Measurements from ENCODE around the gene RCL1. TPM values are rescaled to one million over a fixed set of nuclear protein-coding genes. Genes with fewer than 3 reads are reported as not detected.

Gene RCL1
- total RNA-seq, 1 experiment from 2014 or later = 9.5 TPM

DNA sequence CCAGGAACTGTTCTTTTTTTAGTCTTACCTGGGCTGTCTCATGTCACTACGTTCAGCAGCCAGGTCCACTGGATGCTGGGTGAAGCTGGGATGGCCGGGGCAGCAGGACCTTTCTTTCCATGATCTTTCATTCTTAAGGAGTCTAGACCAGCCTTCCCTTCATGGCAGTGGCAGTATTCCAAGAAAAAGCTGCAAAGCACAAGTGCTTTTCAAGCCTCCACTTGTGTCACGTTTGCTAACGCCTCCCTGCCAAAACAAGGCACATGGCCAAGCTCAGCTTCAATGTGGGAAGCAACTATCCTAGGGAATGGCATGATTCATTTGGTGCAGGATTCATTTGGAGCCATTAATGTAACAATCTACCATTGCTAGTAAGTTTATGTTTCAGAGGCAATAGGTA is 94.8 kb downstream of the RCL1 start:
- CTCF ChIA-PET = no interaction called here
- POLR2A ChIA-PET (ENCODE audit: unreplicated experiment) = no interaction called here
- no peaks in the 10 kb centered on the region for H3K36me3 ChIP-seq (ENCODE audit: low read depth)
- BruUV-seq (replicated peaks) = no TSS peak
- no peak overlapping the region for H3K27ac ChIP-seq
- TF ChIP-seq CTCF (conservative IDR thresholded peaks at IDR 0.05) (no peak), EZH2 (IDR thresholded peaks at IDR 0.05; ENCODE audit: low read depth) (no peak)
- H3K4me3 ChIP-seq = no peak overlapping the region
- no peaks in the 10 kb centered on the region for H3F3A ChIP-seq (ENCODE audit: insufficient read depth, low read depth)
- no peak for DNase-seq
- no peaks in the 10 kb centered on the region for H3K4me1 ChIP-seq (replicated peaks; ENCODE audit: insufficient read depth)
- intact Hi-C loops (cut with micrococcal nuclease; ENCODE audit: unreplicated experiment) = no loop called here
- H2AFZ ChIP-seq = no peak overlapping the region
- no peaks in the 10 kb centered on the region for H3K27me3 ChIP-seq (ENCODE audit: insufficient read depth, low read depth)
- no peaks in the 10 kb centered on the region for H3K9me3 ChIP-seq (ENCODE audit: insufficient read depth, low read depth)
- no peaks in the 10 kb centered on the region for H4K20me1 ChIP-seq (ENCODE audit: insufficient read depth)
- H3K4me2 ChIP-seq = no peak overlapping the region
- no peaks in the 10 kb centered on the region for H3K9me2 ChIP-seq (ENCODE audit: insufficient read depth)
- no peaks in the 10 kb centered on the region for H3K79me2 ChIP-seq (ENCODE audit: low read depth)

DNA sequence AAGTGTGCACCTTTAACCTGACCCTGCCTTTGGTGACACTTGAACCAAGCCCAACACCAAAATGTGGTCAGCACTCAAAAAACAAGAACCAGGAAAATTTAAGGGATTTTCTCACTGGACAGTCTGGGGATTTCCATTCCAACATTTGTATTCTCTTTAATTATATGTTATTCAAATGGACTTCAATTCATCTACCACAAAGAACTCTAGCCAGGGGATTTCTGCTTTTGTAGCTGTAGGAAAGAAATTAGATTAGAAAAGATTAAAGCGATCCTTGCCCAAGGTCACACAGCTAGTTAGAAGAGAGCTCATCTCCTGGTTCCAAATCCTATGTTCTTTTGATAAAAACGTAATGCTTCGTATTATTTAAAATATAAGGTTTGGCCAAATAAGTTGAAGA is 97.5 kb downstream of the RCL1 start:
- Histone ChIP-seq H2AFZ (no peak overlapping the region), H4K20me1 (ENCODE audit: insufficient read depth) (no peaks in the 10 kb centered on the region), H3K4me2 (no peak overlapping the region), H3K4me1 (replicated peaks; ENCODE audit: insufficient read depth) (no peaks in the 10 kb centered on the region), H3K27me3 (ENCODE audit: insufficient read depth, low read depth) (no peaks in the 10 kb centered on the region), H3K9me3 (ENCODE audit: insufficient read depth, low read depth) (no peaks in the 10 kb centered on the region), H3K4me3 (no peak overlapping the region), H3K9me2 (ENCODE audit: insufficient read depth) (no peaks in the 10 kb centered on the region), H3K79me2 (ENCODE audit: low read depth) (no peaks in the 10 kb centered on the region), H3K27ac (no peak overlapping the region), H3F3A (ENCODE audit: insufficient read depth, low read depth) (no peaks in the 10 kb centered on the region), H3K36me3 (ENCODE audit: low read depth) (no peaks in the 10 kb centered on the region)
- POLR2A ChIA-PET (ENCODE audit: unreplicated experiment) = no interaction called here
- TF ChIP-seq EZH2 (IDR thresholded peaks at IDR 0.05; ENCODE audit: low read depth) (no peak), CTCF (conservative IDR thresholded peaks at IDR 0.05) (no peak)
- BruUV-seq (replicated peaks) = no TSS peak
- CTCF ChIA-PET = no interaction called here
- intact Hi-C loops (cut with micrococcal nuclease; ENCODE audit: unreplicated experiment) = no loop called here
- DNase-seq = no peak

GRCh38 chr9:4890929-4891328 is 98.2 kb downstream of the RCL1 start:
- BruUV-seq (replicated peaks) = no TSS peak
- H3K79me2 ChIP-seq (ENCODE audit: low read depth) = no peaks in the 10 kb centered on the region
- no peak overlapping the region for H3K27ac ChIP-seq
- no peak overlapping the region for H3K4me3 ChIP-seq
- H3K9me2 ChIP-seq (ENCODE audit: insufficient read depth) = no peaks in the 10 kb centered on the region
- H4K20me1 ChIP-seq (ENCODE audit: insufficient read depth) = no peaks in the 10 kb centered on the region
- POLR2A ChIA-PET (ENCODE audit: unreplicated experiment) = no interaction called here
- H3K9me3 ChIP-seq (ENCODE audit: insufficient read depth, low read depth) = no peaks in the 10 kb centered on the region
- H3F3A ChIP-seq (ENCODE audit: insufficient read depth, low read depth) = no peaks in the 10 kb centered on the region
- H2AFZ ChIP-seq = no peak overlapping the region
- CTCF ChIA-PET = no interaction called here
- intact Hi-C loops (cut with micrococcal nuclease; ENCODE audit: unreplicated experiment) = no loop called here
- H3K4me2 ChIP-seq = no peak overlapping the region
- no peak for DNase-seq
- no peaks in the 10 kb centered on the region for H3K36me3 ChIP-seq (ENCODE audit: low read depth)
- TF ChIP-seq EZH2 (IDR thresholded peaks at IDR 0.05; ENCODE audit: low read depth) (no peak), CTCF (conservative IDR thresholded peaks at IDR 0.05) (no peak)
- no peaks in the 10 kb centered on the region for H3K4me1 ChIP-seq (replicated peaks; ENCODE audit: insufficient read depth)
- no peaks in the 10 kb centered on the region for H3K27me3 ChIP-seq (ENCODE audit: insufficient read depth, low read depth)
